GM18861 (cell line): ENCODE data around the gene NAGK.
"Not testable (repeated sequence)": the region's sequence is repeated elsewhere in the genome, so short reads cannot be mapped to it uniquely, and the experiment has no call there.

Experiments
- ATAC-seq: cut with Tn5 transposase; IDR thresholded peaks from one replicate; pipeline ENCODE4 v1.9.1; 2021; ENCODE audit not compliant: unreplicated experiment

The NAGK gene

DNA sequence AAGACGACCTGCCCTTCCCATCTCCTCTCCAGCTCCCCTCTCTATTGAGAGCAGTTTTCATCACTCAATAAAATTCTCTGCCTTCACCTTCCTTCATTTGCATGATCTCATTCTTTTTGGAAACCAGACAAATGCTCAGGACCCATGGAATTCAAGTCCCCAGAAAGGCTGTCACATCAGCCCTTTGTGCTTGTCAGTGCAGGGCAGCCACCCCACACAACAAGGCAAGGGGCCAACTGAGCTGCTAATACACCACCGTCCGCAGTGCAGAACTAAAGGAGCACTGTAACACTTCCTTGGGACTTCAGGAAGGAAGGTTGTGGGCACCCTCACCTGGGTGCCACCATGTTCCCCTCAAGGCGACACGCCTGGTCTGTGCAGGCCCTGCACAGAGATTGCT is 35.4 kb downstream of the NAGK start:
- no peak for ATAC-seq

DNA sequence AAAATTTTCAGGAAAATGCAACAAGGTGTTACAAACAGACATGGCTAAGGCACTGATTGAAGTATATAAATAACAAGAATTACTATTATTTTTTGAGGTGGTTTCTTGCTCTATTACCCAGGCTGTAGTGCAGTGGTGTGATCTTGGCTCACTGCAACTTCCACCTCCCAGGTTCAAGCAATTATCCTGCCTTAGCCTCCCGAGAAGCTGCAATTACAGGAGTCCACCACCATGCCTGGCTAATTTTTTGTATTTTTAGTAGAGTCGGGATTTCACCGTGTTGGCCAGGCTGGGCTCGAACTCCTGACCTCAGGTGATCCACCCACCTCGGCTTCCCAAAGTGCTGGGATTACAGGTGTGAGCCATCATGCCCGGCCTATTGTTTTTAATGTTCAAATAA is 38.0 kb downstream of the NAGK start:
- ATAC-seq: not testable (repeated sequence)

DNA sequence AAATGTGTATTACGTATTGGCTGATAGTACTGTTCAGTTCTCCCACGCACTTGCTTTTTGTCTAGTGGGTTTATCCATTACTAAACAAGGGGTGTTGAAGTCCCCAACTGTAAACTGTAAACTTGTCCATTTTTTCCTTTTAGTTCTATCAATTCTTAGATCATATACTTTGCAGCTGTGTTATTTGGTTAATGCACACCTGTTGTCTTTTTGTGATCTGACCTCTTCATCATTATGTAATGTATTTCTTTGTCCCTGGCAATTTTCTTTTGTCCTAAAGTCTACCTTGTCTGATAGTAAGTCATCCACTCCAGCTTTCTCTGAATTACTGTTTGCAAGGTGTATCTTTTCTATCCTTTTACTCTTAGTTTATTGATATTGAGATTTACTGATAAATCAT is 39.6 kb downstream of the NAGK start:
- ATAC-seq: no peak

GRCh38 chr2:71113843-71114242 is 45.4 kb downstream of the NAGK start:
- no peak for ATAC-seq

DNA sequence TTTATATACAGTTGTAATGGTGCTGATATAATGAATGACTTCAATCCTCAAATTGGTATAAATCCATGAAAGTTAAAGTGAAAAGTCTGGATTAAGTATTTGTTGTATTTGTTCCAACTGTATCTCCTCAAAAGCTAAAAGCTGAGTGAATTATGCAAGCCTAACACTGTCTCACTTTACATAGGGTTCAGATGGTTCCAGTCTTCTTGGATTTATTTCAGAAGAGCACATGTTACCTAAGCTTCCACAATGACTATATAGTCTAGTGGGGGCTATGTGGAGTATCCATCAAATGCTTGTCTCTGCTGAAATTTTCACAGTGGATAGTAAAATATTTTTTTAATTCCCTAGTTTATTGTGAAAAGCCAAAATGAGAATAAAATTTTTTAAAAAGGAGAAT is 48.6 kb downstream of the NAGK start:
- no peak for ATAC-seq

DNA sequence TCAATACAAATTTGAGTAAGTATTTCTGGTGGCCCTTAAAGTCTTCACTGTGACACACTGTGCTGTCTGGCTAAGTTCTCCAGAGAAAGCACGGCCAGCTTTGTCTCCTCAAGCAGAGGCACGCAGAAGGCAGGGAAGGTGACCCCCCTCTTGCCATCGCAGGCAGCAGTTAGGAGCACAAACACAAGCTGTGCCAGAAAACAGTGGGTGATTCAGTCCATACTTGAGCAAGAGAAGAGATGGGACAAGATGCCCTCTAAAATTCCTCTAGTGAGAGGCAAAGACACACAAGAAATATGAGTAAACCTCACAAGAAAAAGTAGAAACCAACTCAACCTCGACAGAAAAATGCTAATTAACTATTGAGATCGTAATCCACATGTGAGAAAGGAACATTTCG is 51.7 kb downstream of the NAGK start:
- ATAC-seq: no peak

DNA sequence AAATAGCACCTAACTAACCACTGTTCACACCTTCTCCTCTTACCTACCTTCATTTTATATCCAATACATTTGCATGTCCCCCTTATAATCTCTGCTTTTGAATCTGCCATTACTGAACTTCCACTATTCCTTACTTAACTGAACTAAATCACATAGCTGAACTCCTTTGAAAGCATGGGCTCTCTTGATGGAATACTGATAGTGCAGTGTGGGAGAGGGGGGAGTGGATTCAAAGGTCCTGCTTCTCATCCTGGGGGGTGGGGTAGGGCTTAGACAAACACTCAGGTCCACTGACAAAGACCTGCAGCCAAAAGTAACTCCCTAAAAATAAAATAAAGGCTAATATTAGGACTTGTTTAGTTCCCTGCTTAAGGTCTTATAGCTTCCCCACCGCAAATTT is 53.0 kb downstream of the NAGK start:
- no peak for ATAC-seq

DNA sequence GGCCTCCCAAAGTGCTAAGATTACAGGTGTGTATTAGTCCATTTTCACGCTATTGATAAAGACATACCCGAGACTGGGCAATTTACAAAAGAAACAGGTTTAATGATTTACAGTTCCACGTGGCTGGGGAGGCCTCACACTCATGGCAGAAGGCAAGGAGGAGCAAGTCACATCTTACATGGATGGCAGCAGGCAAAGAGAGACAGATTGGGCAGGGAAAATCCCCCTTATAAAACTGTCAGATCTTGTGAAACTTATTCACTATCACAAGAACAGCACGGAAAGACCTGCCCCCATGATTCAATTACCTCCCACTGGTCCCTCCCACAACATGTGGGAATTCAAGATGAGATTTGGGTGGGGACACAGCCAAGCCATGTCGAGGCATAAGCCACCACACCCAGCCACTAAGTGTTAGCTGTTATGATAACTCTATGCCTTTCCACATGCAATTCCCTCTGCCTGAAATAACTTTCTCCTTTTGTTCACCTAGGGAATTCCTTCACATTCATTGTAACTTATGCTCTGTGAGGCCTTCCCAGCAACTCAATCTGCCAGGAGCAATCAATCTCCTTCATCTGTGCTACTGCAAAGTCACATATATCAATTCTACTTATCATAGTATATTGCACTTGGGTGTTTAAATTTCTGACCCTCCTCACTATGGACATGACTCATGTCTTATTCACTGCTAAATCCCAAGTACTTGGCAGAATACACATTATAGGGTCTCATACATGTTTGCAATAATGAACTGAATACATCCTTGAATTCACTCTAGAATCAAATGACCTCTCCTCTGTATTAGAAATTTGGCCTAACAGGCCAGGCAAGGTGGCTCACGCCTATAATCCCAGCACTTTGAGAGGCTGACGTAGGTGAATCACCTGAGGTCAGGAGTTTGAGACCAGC is 54.2 kb downstream of the NAGK start:
- no peak for ATAC-seq

- ATAC-seq: no peak
Observed at GRCh38 chr2:71125506-71126294, 57.3 kb downstream of the NAGK start.

DNA sequence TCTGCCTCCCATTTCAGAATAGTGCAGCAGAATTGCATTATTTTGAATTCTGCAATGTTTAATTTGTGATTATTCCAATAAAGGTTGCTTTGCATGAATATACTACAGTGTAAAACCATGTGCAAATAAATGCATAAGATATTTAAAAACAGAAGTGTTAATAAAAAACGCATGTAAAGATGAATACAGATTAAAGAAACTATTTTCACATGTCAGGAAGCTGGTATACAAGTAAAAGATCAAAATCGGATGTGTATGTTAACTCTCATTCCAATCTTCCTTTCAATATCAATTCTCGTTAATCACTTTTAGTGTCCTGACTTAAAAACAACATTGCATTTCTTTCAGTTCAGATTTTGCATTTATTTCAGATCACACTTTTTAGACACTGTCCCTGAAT is 58.5 kb downstream of the NAGK start:
- no peak for ATAC-seq
